Activated CD8-positive, alpha-beta memory T cell treated with anti-CD3 and anti-CD28 coated beads, Interleukin-2, amount 50 U/mL, for 1 hour (primary cell): ENCODE measurements around the gene DLST.

ENCODE experiments used
- DNase-seq: peaks from one replicate; pipeline ENCODE4 v3.0.0-alpha.2; 2020; ENCODE audit errors: extremely low read depth

Gene DLST

DNA sequence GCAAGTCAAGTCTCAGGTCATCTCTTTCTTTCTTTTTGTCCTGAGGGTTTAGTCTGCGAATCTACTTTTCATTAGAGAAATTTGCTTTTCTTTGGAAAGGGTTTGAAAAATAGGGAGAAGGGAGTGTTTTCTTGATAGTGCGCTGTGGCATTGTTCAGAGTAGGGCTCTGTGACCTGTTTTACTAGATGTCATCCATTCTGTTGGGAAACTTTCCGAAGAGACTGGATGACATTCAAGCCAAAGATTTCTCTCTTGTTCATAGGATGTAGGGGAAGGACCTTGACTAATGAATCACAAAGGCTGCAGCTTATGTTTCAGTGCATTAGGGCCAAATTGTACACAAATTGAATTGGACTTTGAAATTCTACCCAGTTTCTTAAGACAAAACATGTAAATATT lies 14.7 kb downstream of the DLST start:
- DNase-seq = no peak

- DNase-seq = no peak
Measured at GRCh38 chr14:74897642-74898041, 15.9 kb downstream of the DLST start.

DNA sequence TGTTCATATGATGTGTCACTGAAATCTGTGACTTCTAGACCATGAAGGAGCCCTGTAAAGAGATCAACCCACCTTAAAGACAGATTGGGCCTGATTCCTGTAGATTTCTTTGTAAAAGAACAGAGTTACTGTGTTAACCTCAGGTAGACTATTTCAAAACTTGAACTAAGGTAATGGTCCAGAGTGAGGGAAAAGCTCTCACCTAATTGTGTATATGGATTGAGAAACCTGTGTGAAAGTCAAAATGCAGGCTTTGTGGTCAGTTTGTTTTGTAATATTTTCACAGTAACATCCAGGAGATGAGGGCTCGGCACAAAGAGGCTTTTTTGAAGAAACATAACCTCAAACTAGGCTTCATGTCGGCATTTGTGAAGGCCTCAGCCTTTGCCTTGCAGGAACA lies 16.4 kb downstream of the DLST start:
- DNase-seq = no peak

DNA sequence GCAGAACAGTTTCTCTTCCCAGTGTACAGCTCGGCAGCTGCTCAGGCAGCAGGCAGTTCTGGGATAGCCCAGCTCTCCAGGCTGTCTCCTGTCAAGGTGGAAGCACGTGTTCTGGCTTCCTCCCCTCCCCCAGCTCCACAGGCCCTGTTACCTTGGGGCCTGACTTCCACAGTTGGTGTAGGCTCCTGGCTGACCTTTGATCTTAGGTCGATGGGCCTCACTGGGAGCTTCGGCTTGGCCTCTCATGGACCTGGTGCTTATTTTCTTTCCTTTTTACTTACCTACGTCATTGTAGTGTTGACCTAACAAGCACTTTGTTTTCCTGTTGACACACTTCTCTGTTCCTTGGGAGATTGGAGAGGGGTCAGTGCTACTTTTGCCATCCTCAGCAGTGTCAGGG lies 17.0 kb downstream of the DLST start:
- DNase-seq = no peak

GRCh38 chr14:74902941-74903705 lies 21.4 kb downstream of the DLST start:
- DNase-seq = no peak

- DNase-seq = no peak
Measured at GRCh38 chr14:74904635-74905503, 23.2 kb downstream of the DLST start.

- peak; percentile 63 for DNase-seq
Measured at GRCh38 chr14:74905595-74906142, 24.0 kb downstream of the DLST start.

GRCh38 chr14:74906925-74907521 lies 25.3 kb downstream of the DLST start:
- no peak for DNase-seq

- DNase-seq = no peak
Measured at GRCh38 chr14:74907744-74908143, 26.0 kb downstream of the DLST start.

DNA sequence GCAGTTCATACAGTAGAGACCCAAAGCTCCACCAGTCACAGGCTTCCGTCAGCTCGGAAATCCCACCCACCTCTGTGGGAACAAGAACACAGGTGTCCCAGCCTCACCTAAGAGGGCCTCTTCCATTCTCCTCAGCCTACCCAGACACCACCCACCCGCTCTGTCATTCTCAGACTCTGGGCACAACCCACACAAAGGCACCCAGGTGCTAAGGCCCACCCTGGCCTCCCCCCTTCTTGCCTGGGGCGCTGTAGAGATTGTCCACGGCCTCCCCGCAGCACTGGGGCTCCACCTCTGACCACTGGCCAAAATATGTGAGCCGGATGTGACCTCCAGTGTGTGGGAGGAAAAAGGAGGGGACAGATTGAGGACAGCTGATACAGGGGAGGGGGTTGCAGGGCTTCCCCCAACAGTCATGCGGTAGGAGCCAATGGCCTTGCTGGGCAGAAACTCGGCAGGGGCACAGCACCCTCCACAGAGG lies 27.2 kb downstream of the DLST start:
- no peak for DNase-seq

DNA sequence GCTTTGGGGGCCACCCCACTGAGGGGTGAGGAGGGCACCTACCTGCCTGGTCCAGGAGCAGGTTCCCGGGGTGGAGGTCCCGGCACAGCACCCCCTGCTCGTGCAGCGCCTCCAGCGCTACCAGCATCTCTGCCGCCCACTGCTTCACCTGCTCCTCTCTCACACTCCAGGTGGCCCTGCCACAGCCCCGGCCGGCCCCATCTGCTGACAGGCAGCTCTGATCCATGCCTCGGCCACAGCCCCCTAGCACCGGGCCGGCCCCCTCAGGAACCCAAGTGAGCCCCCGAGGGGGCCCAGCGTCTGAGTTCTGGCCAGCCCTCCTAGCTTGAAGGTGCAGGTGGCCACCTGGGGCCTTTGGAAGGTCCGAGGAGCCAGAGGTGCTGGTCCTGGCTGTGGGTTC lies 27.8 kb downstream of the DLST start:
- DNase-seq = no peak

DNA sequence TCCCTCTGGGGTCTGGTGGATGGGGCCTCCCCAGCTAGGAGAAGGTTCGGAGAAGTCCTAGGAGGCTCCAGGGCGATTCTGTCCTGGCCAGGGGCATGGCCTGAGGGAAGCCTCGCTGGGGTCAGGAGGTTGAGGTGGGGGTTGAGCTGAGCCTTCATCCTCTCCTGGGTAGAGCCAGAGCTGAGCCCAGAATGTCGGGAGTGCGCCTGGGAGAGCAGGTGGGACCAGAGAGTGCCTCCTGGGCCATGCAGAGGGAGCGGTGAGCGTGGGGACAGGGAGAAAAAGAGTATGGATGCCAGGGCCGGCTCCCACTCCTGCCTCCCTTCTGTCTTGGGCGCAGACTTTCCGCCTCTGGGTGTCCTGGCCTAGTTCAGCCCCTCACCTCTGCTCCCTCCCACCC lies 28.2 kb downstream of the DLST start:
- no peak for DNase-seq

DNA sequence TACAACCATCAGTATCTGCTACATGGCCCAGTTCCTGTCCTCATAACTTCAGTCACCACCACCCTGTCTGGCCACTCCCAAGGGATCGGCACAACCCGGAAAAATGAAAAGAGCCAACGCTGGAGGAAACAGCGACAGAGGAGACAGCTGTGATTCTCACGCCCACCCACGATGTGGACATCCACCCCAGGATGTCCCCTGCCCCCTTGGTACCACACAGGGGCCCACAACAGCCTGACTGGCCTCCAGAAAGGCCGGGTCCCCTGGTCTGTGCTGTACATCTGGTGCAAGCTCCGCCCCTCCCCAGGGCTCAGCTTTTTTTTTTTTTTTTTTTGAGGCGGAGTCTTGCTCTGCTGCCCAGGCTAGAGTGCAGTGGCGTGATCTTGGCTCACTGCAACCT lies 28.8 kb downstream of the DLST start:
- no peak for DNase-seq

- no peak for DNase-seq
Measured at GRCh38 chr14:74911221-74911620, 29.5 kb downstream of the DLST start.

GRCh38 chr14:74911704-74912103 lies 30.0 kb downstream of the DLST start:
- no peak for DNase-seq

- DNase-seq = no peak
Measured at GRCh38 chr14:74912111-74912510, 30.4 kb downstream of the DLST start.

GRCh38 chr14:74912801-74913200 lies 31.1 kb downstream of the DLST start:
- DNase-seq = no peak

DNA sequence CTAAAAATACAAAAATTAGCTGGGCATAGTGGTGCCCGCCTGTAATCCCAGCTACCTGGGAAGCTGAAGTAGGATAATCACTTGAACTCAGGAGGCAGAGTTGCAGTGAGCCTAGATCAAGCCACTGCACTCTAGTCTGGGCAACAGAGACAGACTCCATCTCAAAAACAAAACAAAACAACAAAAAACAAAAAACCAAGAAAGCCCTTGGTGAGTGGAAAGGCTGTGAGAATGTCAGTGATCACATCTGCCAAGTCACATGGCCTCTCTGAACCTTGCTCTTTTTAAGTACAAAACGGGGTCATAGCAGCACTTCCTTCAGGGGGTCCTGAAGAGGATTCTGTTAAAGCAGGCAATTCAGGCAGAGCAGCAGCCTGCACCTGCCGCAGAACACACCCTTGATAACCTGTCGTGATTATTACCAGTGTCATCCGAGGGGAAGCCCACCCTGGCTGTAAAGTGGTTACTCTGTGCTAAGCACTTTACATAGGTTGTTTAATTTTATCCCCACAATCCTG lies 31.7 kb downstream of the DLST start:
- no peak for DNase-seq

GRCh38 chr14:74913986-74914573 lies 32.4 kb downstream of the DLST start:
- DNase-seq = no peak

DNA sequence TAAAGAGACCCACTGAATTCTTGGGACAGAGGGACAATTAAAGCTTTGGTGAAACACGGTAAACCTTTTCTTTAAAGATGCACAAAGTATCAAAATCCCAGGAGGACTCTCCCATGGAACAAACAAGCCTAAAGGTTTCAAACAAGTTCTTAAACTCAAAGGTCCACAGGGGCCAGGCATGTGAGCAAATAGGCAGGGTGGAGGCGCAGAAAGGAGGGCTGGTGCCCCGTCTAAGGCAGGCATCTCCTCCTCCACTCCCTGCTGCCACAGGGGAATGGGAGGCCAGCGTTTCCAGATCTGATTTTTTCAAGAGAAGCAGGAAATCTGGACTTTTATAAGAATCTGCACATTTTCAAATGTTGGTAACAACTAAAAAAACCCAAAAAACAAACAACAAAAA lies 33.7 kb downstream of the DLST start:
- DNase-seq = no peak

DNA sequence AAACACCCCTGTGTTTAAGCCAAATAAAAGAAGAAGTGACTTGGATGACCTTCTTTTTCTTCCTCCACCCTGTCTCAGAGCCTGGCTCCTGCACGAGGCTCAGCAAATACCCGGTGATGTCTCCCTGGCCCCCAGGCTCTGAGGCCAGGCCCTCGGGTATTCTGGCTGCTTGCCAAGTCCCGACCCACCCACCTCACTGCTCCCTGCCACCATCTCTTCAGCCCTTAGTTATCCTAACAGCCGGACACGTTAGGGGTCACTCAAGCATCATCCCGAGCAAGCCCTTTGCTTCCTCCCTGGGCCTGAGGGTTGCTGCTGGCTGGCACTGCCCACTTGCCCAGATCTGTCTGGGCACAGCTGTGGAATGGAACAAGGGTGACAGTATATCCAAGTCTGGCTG lies 34.1 kb downstream of the DLST start:
- no peak for DNase-seq

- DNase-seq = no peak
Measured at GRCh38 chr14:74917178-74917543, 35.4 kb downstream of the DLST start.
